Transverse colon (tissue), 4 donors: ENCODE results near the gene GAPVD1.

Source experiments
- CTCF ChIP-seq, 5 experiments: fragments of 200-600 bp in 3 of 5; fragments of 450-650 bp in 2 of 5; sonication (generic) in 3 of 5; IDR thresholded peaks; 1 replicate in 2 of 5; 2 replicates in 3 of 5; pipeline ENCODE4 v1.5.1; 2016 to 2017; ENCODE audit warnings: antibody characterized with exemption in 5 of 5, inconsistent platforms in 3 of 5, mild to moderate bottlenecking in 2 of 5, moderate library complexity in 1 of 5
- POLR2AphosphoS5 ChIP-seq, 3 donors: sonication (generic); formaldehyde crosslinking; IDR thresholded peaks; one replicate each; pipeline ENCODE4 v1.6.1; 2016; ENCODE audit warnings: antibody characterized with exemption in 3 of 3

GRCh38 chr9:125262294-125262991 is 817 bp downstream of the GAPVD1 start:
- TF ChIP-seq POLR2AphosphoS5 (IDR thresholded peaks at IDR 0.05) (no peak), CTCF (IDR thresholded peaks at IDR 0.05) (no peak)
